Astrocyte (in vitro differentiated cells and primary cell): ENCODE results near the gene WNT7A. TPM values are rescaled to one million over a fixed set of nuclear protein-coding genes. Genes with fewer than 3 reads are reported as not detected.

ENCODE experiments used
- DNase-seq: peaks from one replicate; pipeline ENCODE4 v3.0.0-alpha.2; 2010; ENCODE audit warnings: low read depth
- FAIRE-seq: peaks from 2 replicates; lab custom pipeline; 2011; peaks lifted over from hg19 to GRCh38; lab: Jason Lieb, UNC
- H2AFZ ChIP-seq: 2 replicates; pipeline ENCODE4 v1.6.0; 2012; ENCODE audit warnings: low read depth, low read length, inconsistent platforms
- H3K27ac ChIP-seq: 2 replicates; pipeline ENCODE4 v1.5.1; 2011; ENCODE audit warnings: low read depth, low read length, inconsistent platforms
- H3K27me3 ChIP-seq: 2 replicates; pipeline ENCODE4 v1.6.0; 2011; ENCODE audit warnings: low read length, inconsistent platforms; ENCODE audit not compliant: insufficient read depth
- H3K36me3 ChIP-seq: 2 replicates; pipeline ENCODE4 v1.5.1; 2011; ENCODE audit warnings: low read length, inconsistent platforms; ENCODE audit not compliant: insufficient read depth
- H3K4me1 ChIP-seq: 2 replicates; pipeline ENCODE4 v1.5.1; 2011; ENCODE audit warnings: low read length, inconsistent platforms; ENCODE audit not compliant: insufficient read depth
- H3K4me2 ChIP-seq: 2 replicates; pipeline ENCODE4 v1.6.0; 2012; ENCODE audit warnings: low read length, inconsistent platforms
- H3K4me3 ChIP-seq: 2 replicates; pipeline ENCODE4 v1.5.1; 2011; ENCODE audit warnings: low read depth, mild to moderate bottlenecking, low read length, inconsistent platforms; ENCODE audit not compliant: insufficient read depth
- H3K79me2 ChIP-seq: 2 replicates; pipeline ENCODE4 v1.6.0; 2012; ENCODE audit warnings: mild to moderate bottlenecking, low read length, inconsistent platforms; ENCODE audit not compliant: insufficient read depth
- H3K9ac ChIP-seq: 2 replicates; pipeline ENCODE4 v1.6.0; 2012; ENCODE audit warnings: mild to moderate bottlenecking, low read length, inconsistent platforms
- H3K9me3 ChIP-seq: 2 replicates; pipeline ENCODE4 v1.5.1; 2012; ENCODE audit warnings: low read depth, mild to moderate bottlenecking, low read length, inconsistent platforms; ENCODE audit not compliant: insufficient read depth
- H4K20me1 ChIP-seq: 2 replicates; pipeline ENCODE4 v1.6.0; 2012; ENCODE audit warnings: low read length, inconsistent platforms; ENCODE audit not compliant: insufficient read depth
- H3K27ac Mint-ChIP-seq: one replicate; pipeline ENCODE4 v1.8.0; 2021; ENCODE audit warnings: mild to moderate bottlenecking, mixed read lengths; ENCODE audit not compliant: unreplicated experiment
- H3K27me3 Mint-ChIP-seq: one replicate; pipeline ENCODE4 v1.8.0; 2021; ENCODE audit warnings: low read depth, mixed read lengths; ENCODE audit not compliant: unreplicated experiment
- H3K36me3 Mint-ChIP-seq: one replicate; pipeline ENCODE4 v1.8.0; 2021; ENCODE audit warnings: low read depth, mixed read lengths; ENCODE audit not compliant: unreplicated experiment
- H3K4me1 Mint-ChIP-seq: one replicate; pipeline ENCODE4 v1.8.0; 2021; ENCODE audit warnings: low read depth, mixed read lengths; ENCODE audit not compliant: unreplicated experiment
- H3K4me3 Mint-ChIP-seq: one replicate; pipeline ENCODE4 v1.8.0; 2021; ENCODE audit warnings: mild to moderate bottlenecking, moderate library complexity, mixed read lengths; ENCODE audit not compliant: unreplicated experiment
- H3K9me3 Mint-ChIP-seq: one replicate; pipeline ENCODE4 v1.8.0; 2021; ENCODE audit warnings: mild to moderate bottlenecking, mixed read lengths; ENCODE audit not compliant: unreplicated experiment
- EZH2 ChIP-seq: IDR thresholded peaks from 2 replicates; pipeline ENCODE4 v1.6.1; 2012; ENCODE audit warnings: mild to moderate bottlenecking, low read length, inconsistent platforms; ENCODE audit not compliant: insufficient read depth
- total RNA-seq: library from RNA; stranded (reverse); gene quantifications from 2 replicates; pipeline ENCODE4 v1.2.1, GENCODE V29; 2021
- TF ChIP-seq, protein P1 (sequence below): IDR thresholded peaks from 2 replicates; pipeline ENCODE4 v1.5.1; 2011; ENCODE audit warnings: low read depth, mild to moderate bottlenecking, inconsistent platforms, low read length, moderate library complexity; ENCODE audit not compliant: insufficient read depth

The WNT7A gene
- total RNA-seq, 1 donor from 2014 or later, result 1.7 TPM

DNA sequence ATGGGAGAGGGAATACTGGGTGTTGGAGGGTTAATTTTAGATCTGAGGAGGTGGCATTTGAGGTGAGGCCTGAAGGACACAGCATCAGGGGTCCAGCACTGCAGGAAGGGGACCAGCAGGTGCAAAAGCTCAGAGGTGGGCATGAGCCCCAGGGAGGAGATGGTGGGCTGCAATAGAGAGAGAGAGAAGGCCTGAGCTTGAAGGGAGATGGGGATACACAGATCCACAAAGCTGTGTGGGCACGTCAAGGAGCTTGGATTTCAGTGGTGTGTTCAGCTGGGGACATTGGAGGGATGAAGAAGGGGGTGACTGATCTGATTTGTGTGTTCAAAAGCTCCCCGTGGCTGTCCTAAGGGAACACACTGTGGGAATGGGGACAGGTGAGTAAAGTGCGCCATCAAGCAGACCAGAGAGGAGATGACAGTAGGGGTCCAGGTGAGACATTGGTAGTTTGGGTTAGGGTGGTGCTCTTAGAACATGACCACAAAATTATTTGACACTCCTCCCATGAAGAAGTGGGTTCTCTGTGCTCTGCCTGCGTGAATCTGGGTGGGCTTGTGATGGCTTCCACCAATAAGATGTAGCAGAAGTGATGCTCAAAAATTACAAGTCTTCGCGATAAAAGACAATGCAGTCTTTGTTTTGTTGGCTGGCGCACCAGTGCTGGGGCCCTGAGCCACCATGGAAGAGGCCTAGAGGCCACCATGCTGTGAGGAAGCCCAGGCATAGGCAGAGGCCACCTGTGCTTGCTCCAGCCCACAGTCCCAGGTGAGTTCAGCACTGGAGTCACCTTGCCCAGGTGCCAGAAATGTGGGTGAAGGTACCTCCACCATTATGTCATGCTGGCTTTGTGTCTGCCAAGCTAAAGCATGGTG lies 1.9 kb upstream of the WNT7A start:
- Mint-ChIP-seq H3K27me3 (peaks cover 80% of the 10 kb centered on the region), H3K36me3 (peaks cover 2% of the 10 kb centered on the region), H3K4me3 (no peak overlapping the region), H3K27ac (no peak overlapping the region), H3K9me3 (peaks cover 6% of the 10 kb centered on the region), H3K4me1 (no peaks in the 10 kb centered on the region)
- no peak overlapping the region for H3K4me2 ChIP-seq
- H2AFZ ChIP-seq, result no peak overlapping the region
- no peaks in the 10 kb centered on the region for H3K36me3 ChIP-seq
- H3K4me1 ChIP-seq, result no peaks in the 10 kb centered on the region
- DNase-seq, result no peak
- peaks cover 60% of the 10 kb centered on the region for H3K27me3 ChIP-seq
- no peak overlapping the region for H3K9ac ChIP-seq
- peaks cover 4% of the 10 kb centered on the region for H3K9me3 ChIP-seq
- FAIRE-seq, result no peak
- H4K20me1 ChIP-seq, result no peaks in the 10 kb centered on the region
- no peak overlapping the region for H3K4me3 ChIP-seq
- H3K79me2 ChIP-seq, result no peaks in the 10 kb centered on the region
- TF ChIP-seq, protein P1, sequence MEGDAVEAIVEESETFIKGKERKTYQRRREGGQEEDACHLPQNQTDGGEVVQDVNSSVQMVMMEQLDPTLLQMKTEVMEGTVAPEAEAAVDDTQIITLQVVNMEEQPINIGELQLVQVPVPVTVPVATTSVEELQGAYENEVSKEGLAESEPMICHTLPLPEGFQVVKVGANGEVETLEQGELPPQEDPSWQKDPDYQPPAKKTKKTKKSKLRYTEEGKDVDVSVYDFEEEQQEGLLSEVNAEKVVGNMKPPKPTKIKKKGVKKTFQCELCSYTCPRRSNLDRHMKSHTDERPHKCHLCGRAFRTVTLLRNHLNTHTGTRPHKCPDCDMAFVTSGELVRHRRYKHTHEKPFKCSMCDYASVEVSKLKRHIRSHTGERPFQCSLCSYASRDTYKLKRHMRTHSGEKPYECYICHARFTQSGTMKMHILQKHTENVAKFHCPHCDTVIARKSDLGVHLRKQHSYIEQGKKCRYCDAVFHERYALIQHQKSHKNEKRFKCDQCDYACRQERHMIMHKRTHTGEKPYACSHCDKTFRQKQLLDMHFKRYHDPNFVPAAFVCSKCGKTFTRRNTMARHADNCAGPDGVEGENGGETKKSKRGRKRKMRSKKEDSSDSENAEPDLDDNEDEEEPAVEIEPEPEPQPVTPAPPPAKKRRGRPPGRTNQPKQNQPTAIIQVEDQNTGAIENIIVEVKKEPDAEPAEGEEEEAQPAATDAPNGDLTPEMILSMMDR, result no peak
- no peak for TF ChIP-seq EZH2
- H3K27ac ChIP-seq, result no peak overlapping the region

DNA sequence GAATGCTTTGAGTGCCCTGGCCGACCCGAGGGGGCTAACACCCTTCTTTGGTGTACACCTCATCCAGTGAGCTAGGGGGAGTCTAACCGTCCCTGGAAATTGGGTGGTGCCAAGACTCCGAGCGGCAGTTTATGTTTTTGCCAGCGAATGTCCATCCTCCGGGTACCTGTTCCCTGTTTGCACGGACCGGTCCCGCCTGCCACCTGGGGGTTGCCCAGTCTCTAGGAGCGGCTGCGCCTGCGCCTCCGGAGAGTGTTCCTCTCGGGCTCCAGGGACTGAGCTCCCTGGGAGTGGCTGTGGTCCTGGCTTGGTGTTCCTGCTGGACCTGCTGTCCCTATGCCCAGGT lies 913 bp upstream of the WNT7A start:
- no peak for TF ChIP-seq EZH2
- TF ChIP-seq, protein P1, result no peak
- Histone ChIP-seq H4K20me1 (no peaks in the 10 kb centered on the region), H3K9me3 (peaks cover 4% of the 10 kb centered on the region), H2AFZ (peak overlapping the region; percentile 26), H3K27me3 (peaks cover 67% of the 10 kb centered on the region), H3K9ac (no peak overlapping the region), H3K79me2 (no peaks in the 10 kb centered on the region), H3K4me1 (no peaks in the 10 kb centered on the region), H3K27ac (no peak overlapping the region), H3K36me3 (no peaks in the 10 kb centered on the region), H3K4me2 (peak overlapping the region; percentile 45), H3K4me3 (no peak overlapping the region)
- FAIRE-seq, result no peak
- peaks cover 81% of the 10 kb centered on the region for H3K27me3 Mint-ChIP-seq
- DNase-seq, result no peak
- H3K36me3 Mint-ChIP-seq, result peaks cover 2% of the 10 kb centered on the region
- H3K4me1 Mint-ChIP-seq, result no peaks in the 10 kb centered on the region
- no peak overlapping the region for H3K27ac Mint-ChIP-seq
- no peak overlapping the region for H3K4me3 Mint-ChIP-seq
- H3K9me3 Mint-ChIP-seq, result peaks cover 6% of the 10 kb centered on the region
